Measurements from ENCODE around the gene CDK5RAP2.

Gene CDK5RAP2

DNA sequence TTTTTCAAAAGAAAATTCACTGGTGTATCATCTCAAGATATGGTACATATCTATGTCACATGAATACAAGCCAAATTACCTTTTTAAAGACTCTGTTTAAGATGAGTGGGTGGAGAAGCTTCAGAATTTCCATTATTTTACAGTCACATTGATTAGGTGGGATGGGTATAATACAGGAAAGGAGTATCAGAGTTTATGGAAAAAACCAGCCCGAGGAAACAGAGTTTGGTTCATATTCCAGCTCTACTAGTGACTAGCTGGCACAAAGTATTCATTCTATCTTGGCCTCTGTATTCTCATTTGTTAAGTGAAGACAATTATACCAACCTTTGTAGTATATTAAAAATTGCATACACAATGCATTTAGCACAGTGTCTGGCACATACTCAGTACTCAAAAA, 46.5 kb upstream of the CDK5RAP2 start:
- Histone ChIP-seq H3K4me1 (ENCODE audit: low read length) (no peaks in the 10 kb centered on the region), H3K4me2 (ENCODE audit: low read length) (no peak overlapping the region), H3K27me3 (ENCODE audit: low read depth, low read length) (no peaks in the 10 kb centered on the region), H3K36me3 (replicated peaks; ENCODE audit: low read depth, low read length) (no peaks in the 10 kb centered on the region), H2AFZ (ENCODE audit: low read depth, low read length) (no peak overlapping the region), H3K79me2 (ENCODE audit: low read length) (no peaks in the 10 kb centered on the region), H3K4me3 (ENCODE audit: low read length) (no peak overlapping the region), H3K9ac (ENCODE audit: low read length) (no peak overlapping the region), H3K9me3 (ENCODE audit: insufficient read depth, low read length) (no peaks in the 10 kb centered on the region), H4K20me1 (ENCODE audit: insufficient read depth, low read length) (no peaks in the 10 kb centered on the region), H3K27ac (ENCODE audit: low read length) (no peak overlapping the region)
- TF ChIP-seq, protein P1, sequence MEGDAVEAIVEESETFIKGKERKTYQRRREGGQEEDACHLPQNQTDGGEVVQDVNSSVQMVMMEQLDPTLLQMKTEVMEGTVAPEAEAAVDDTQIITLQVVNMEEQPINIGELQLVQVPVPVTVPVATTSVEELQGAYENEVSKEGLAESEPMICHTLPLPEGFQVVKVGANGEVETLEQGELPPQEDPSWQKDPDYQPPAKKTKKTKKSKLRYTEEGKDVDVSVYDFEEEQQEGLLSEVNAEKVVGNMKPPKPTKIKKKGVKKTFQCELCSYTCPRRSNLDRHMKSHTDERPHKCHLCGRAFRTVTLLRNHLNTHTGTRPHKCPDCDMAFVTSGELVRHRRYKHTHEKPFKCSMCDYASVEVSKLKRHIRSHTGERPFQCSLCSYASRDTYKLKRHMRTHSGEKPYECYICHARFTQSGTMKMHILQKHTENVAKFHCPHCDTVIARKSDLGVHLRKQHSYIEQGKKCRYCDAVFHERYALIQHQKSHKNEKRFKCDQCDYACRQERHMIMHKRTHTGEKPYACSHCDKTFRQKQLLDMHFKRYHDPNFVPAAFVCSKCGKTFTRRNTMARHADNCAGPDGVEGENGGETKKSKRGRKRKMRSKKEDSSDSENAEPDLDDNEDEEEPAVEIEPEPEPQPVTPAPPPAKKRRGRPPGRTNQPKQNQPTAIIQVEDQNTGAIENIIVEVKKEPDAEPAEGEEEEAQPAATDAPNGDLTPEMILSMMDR (IDR thresholded peaks at IDR 0.05; ENCODE audit: low read depth, low read length) = no peak
- no peak for TF ChIP-seq EZH2phosphoT487 (IDR thresholded peaks at IDR 0.05; ENCODE audit: low read depth)

DNA sequence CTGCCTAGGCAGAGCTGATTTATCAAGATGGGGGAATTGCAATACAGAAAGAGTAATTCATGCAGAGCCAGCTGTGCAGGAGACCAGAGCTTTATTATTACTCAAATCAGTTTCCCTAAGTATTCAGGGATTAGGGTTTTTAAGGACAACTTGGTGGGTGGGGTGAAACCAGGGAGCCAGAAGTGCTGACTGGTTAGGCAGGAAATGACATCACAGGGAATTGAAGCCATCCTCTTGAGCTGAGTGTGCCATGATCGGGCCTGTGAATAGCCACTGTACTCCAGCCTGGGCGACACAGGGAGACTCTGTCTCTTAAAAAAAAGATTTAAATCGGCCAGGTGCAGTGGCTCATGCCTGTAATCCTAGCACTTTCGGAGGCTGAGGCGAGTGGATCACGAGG, 45.3 kb upstream of the CDK5RAP2 start:
- Histone ChIP-seq H3K4me3 (ENCODE audit: low read length) (no peak overlapping the region), H3K9ac (ENCODE audit: low read length) (no peak overlapping the region), H3K27me3 (ENCODE audit: low read depth, low read length) (no peaks in the 10 kb centered on the region), H3K9me3 (ENCODE audit: insufficient read depth, low read length) (no peaks in the 10 kb centered on the region), H3K79me2 (ENCODE audit: low read length) (no peaks in the 10 kb centered on the region), H3K4me1 (ENCODE audit: low read length) (no peaks in the 10 kb centered on the region), H3K27ac (ENCODE audit: low read length) (no peak overlapping the region), H4K20me1 (ENCODE audit: insufficient read depth, low read length) (no peaks in the 10 kb centered on the region), H2AFZ (ENCODE audit: low read depth, low read length) (no peak overlapping the region), H3K36me3 (replicated peaks; ENCODE audit: low read depth, low read length) (no peaks in the 10 kb centered on the region), H3K4me2 (ENCODE audit: low read length) (no peak overlapping the region)
- TF ChIP-seq EZH2phosphoT487 (IDR thresholded peaks at IDR 0.05; ENCODE audit: low read depth) = no peak
- TF ChIP-seq, protein P1 (IDR thresholded peaks at IDR 0.05; ENCODE audit: low read depth, low read length) = no peak

DNA sequence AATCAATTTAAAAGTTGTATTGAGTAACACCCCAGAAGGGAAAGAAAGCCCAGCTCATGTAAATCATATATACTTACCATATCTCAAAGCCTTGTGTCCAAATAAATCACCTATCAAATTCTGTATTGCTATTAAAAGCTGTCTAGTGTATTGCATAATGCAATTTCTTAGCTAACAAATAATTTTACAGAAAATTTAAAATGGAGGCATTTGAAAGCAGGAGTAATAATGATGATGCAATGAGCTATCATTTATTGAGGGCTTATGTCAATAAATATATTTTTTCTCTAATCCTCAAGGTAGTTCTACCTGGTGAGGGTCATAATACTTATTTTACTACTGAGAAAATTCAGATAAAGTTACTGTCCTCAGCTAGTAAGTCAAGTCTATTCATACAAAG, 42.8 kb upstream of the CDK5RAP2 start:
- H3K9me3 ChIP-seq (ENCODE audit: insufficient read depth, low read length) = no peaks in the 10 kb centered on the region
- TF ChIP-seq, protein P1 (IDR thresholded peaks at IDR 0.05; ENCODE audit: low read depth, low read length) = no peak
- TF ChIP-seq EZH2phosphoT487 (IDR thresholded peaks at IDR 0.05; ENCODE audit: low read depth) = no peak
- no peak overlapping the region for H2AFZ ChIP-seq (ENCODE audit: low read depth, low read length)

DNA sequence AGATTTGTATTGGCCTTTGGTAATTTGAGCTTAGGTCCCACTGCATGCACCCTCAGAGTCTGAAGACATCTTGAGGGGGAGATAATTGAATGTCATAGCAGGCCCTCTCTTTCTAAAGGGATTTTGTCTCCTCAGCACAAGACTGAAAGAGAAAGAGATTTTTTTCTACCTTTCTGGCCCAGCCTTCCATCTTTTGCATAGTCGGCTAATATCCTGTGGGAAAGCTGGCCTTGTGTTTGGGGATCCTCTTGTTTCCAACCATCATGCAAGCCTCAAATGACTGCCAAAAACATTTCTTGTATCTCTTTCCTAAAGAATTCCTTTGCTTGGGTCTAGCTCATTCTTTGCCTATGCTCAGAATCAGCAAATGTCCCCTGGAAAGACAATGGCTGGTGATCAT, 42.0 kb upstream of the CDK5RAP2 start:
- no peak overlapping the region for H2AFZ ChIP-seq (ENCODE audit: low read depth, low read length)
- H3K9me3 ChIP-seq (ENCODE audit: insufficient read depth, low read length) = no peaks in the 10 kb centered on the region
- no peaks in the 10 kb centered on the region for H3K79me2 ChIP-seq (ENCODE audit: low read length)
- H3K4me2 ChIP-seq (ENCODE audit: low read length) = no peak overlapping the region
- H3K4me3 ChIP-seq (ENCODE audit: low read length) = no peak overlapping the region
- no peaks in the 10 kb centered on the region for H3K27me3 ChIP-seq (ENCODE audit: low read depth, low read length)
- no peaks in the 10 kb centered on the region for H3K36me3 ChIP-seq (replicated peaks; ENCODE audit: low read depth, low read length)
- H4K20me1 ChIP-seq (ENCODE audit: insufficient read depth, low read length) = no peaks in the 10 kb centered on the region
- peaks cover 2% of the 10 kb centered on the region; the same call in 1 of the 2 replicates for H3K4me1 ChIP-seq (ENCODE audit: low read length)
- H3K9ac ChIP-seq (ENCODE audit: low read length) = no peak overlapping the region
- TF ChIP-seq, protein P1 (IDR thresholded peaks at IDR 0.05; ENCODE audit: low read depth, low read length) = no peak
- TF ChIP-seq EZH2phosphoT487 (IDR thresholded peaks at IDR 0.05; ENCODE audit: low read depth) = no peak
- H3K27ac ChIP-seq (ENCODE audit: low read length) = no peak overlapping the region

More for the DNA sequence above, 42.8 kb upstream of the CDK5RAP2 start:
- H3K79me2 ChIP-seq (ENCODE audit: low read length) = no peaks in the 10 kb centered on the region
- H4K20me1 ChIP-seq (ENCODE audit: insufficient read depth, low read length) = no peaks in the 10 kb centered on the region
- no peak overlapping the region for H3K27ac ChIP-seq (ENCODE audit: low read length)
- H3K9ac ChIP-seq (ENCODE audit: low read length) = no peak overlapping the region
- no peak overlapping the region for H3K4me2 ChIP-seq (ENCODE audit: low read length)
- H3K4me3 ChIP-seq (ENCODE audit: low read length) = no peak overlapping the region
- no peaks in the 10 kb centered on the region for H3K27me3 ChIP-seq (ENCODE audit: low read depth, low read length)
- no peaks in the 10 kb centered on the region for H3K36me3 ChIP-seq (replicated peaks; ENCODE audit: low read depth, low read length)
- peaks cover 2% of the 10 kb centered on the region; the same call in 1 of the 2 replicates for H3K4me1 ChIP-seq (ENCODE audit: low read length)
